H54 (cell line): ENCODE measurements around the gene MTPN.
A peak's percentile ranks its signal among the peaks of the same experiment; 100 is the strongest.

Source experiments
- DNase-seq: peaks from one replicate; pipeline ENCODE4 v3.0.0; 2011; ENCODE audit warnings: low spot score, mixed read lengths; ENCODE audit not compliant: insufficient read length
- FAIRE-seq: peaks from 3 replicates; lab custom pipeline; 2011; peaks lifted over from hg19 to GRCh38; lab: Jason Lieb, UNC
- POLR2A ChIP-seq: IDR thresholded peaks from 2 replicates; pipeline ENCODE4 v1.6.1; 2011; ENCODE audit warnings: low read depth, mild to moderate bottlenecking, low read length

MTPN gene

GRCh38 chr7:135936497-135937217 is 40.5 kb downstream of the MTPN start:
- TF ChIP-seq POLR2A = no peak
- no peak for DNase-seq
- FAIRE-seq = no peak

GRCh38 chr7:135934651-135935050 is 42.5 kb downstream of the MTPN start:
- FAIRE-seq (no peak), DNase-seq (no peak)
- TF ChIP-seq POLR2A = no peak

- DNase-seq (no peak), FAIRE-seq (no peak)
- no peak for TF ChIP-seq POLR2A
Observed at GRCh38 chr7:135933509-135934188, 43.5 kb downstream of the MTPN start.

GRCh38 chr7:135932131-135932530 is 45.0 kb downstream of the MTPN start:
- no peak for TF ChIP-seq POLR2A
- DNase-seq (no peak), FAIRE-seq (no peak)

GRCh38 chr7:135930565-135931461 is 46.3 kb downstream of the MTPN start:
- TF ChIP-seq POLR2A = no peak
- no peak for FAIRE-seq

GRCh38 chr7:135929722-135930141 is 47.4 kb downstream of the MTPN start:
- DNase-seq (no peak), FAIRE-seq (no peak)
- TF ChIP-seq POLR2A = no peak

More at GRCh38 chr7:135930565-135931461, 46.3 kb downstream of the MTPN start:
- DNase-seq = no peak

- FAIRE-seq (no peak), DNase-seq (no peak)
- TF ChIP-seq POLR2A = no peak
Observed at GRCh38 chr7:135929249-135929648, 47.9 kb downstream of the MTPN start.

GRCh38 chr7:135928136-135928535 is 49.0 kb downstream of the MTPN start:
- DNase-seq (no peak), FAIRE-seq (no peak)

GRCh38 chr7:135925210-135925609 is 51.9 kb downstream of the MTPN start:
- FAIRE-seq (no peak), DNase-seq (no peak)
- no peak for TF ChIP-seq POLR2A

More at GRCh38 chr7:135928136-135928535, 49.0 kb downstream of the MTPN start:
- TF ChIP-seq POLR2A = no peak

GRCh38 chr7:135924302-135924701 is 52.9 kb downstream of the MTPN start:
- DNase-seq = peak; percentile 13
- no peak for FAIRE-seq
- no peak for TF ChIP-seq POLR2A

- TF ChIP-seq POLR2A = no peak
- FAIRE-seq (no peak), DNase-seq (no peak)
Observed at GRCh38 chr7:135922263-135922662, 54.9 kb downstream of the MTPN start.

- FAIRE-seq (no peak), DNase-seq (no peak)
- TF ChIP-seq POLR2A = no peak
Observed at GRCh38 chr7:135920478-135920877, 56.7 kb downstream of the MTPN start.

GRCh38 chr7:135919071-135919841 is 57.9 kb downstream of the MTPN start:
- no peak for TF ChIP-seq POLR2A

GRCh38 chr7:135918134-135918533 is 59.0 kb downstream of the MTPN start:
- TF ChIP-seq POLR2A = no peak
- FAIRE-seq = no peak
- no peak for DNase-seq

More at GRCh38 chr7:135919071-135919841, 57.9 kb downstream of the MTPN start:
- FAIRE-seq (no peak), DNase-seq (no peak)
